ENCODE measurements around the gene SLC30A10. TPM values are rescaled to one million over a fixed set of nuclear protein-coding genes. Genes with fewer than 3 reads are reported as not detected.

SLC30A10 gene
- total and polyA plus RNA-seq, 10 of the 15 experiments (the other 5 are each of a cell fraction or from before 2014, with no cell fraction given) = not detected

DNA sequence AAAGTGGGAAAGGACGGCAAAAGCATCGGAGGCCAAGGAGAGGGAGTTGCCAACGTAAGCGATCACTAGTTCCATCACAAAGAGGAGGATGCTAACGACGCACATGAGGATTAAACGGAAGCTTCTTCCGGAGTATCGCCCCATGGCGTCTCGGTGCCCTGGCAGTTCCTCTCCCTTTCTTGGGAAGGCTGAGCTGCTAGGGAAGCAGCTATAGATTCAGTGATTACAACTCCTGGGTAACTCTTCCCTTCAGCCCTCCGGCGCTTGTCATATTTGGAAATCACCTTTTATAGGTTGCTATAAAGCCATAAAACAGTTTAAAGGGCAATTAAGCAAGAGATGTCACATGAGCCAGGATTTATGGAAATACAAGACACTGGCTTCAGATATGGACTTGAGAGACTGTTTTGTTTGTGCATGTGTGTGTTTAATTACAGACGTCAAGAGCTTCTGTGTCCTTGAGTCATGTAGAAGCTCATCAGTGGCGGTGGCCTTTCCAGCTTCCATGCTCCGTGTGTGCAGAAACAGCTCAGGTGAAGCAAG lies 30.6 kb upstream of the SLC30A10 start (continued):
- TF ChIP-seq MEF2A (IDR thresholded peaks at IDR 0.05; ENCODE audit: insufficient read depth, low read depth, low read length) (no peak), BACH1 (IDR thresholded peaks at IDR 0.05; ENCODE audit: borderline replicate concordance) (no peak), NR2F1 (conservative IDR thresholded peaks at IDR 0.05) (no peak), HDGF (IDR thresholded peaks at IDR 0.05) (no peak), NFYB (IDR thresholded peaks at IDR 0.05; ENCODE audit: insufficient read depth, low read depth, low read length) (no peak), BHLHE40 (IDR thresholded peaks at IDR 0.05; ENCODE audit: borderline replicate concordance in 1 of 2, low read depth in 2 of 2, low read length in 1 of 2) (no peak), NRF1 (conservative IDR thresholded peaks at IDR 0.05; ENCODE audit: low read depth, low read length) (no peak), NFIC (IDR thresholded peaks at IDR 0.05; ENCODE audit: low read depth, low read length) (no peak), USF2 (IDR thresholded peaks at IDR 0.05; ENCODE audit: borderline replicate concordance, low read depth, low read length) (no peak)

- H3K79me2 ChIP-seq (ENCODE audit: control insufficient read depth, insufficient read depth, low read length) = no peaks in the 10 kb centered on the region
- intact Hi-C loops (cut with micrococcal nuclease; ENCODE audit: unreplicated experiment) (no loop called here), in situ Hi-C loops (cut with MboI) (no loop called here)
- H3K4me1 ChIP-seq (ENCODE audit: control insufficient read depth, insufficient read depth, low read length) = no peaks in the 10 kb centered on the region
- H3K27me3 ChIP-seq (replicated peaks in 1 of 2; ENCODE audit: control insufficient read depth in 2 of 2, insufficient read depth in 2 of 2, low read length in 1 of 2) = no peaks in the 10 kb centered on the region
- H3K9ac ChIP-seq (ENCODE audit: control insufficient read depth, insufficient read depth, low read length) = no peak overlapping the region
- ChIA-PET RAD21 (ENCODE audit: unreplicated experiment) (no interaction called here), SMC1A (ENCODE audit: uncharacterized antibody, unreplicated experiment) (interaction anchor here (1.5 kb wide), 1 partner anchor 16 kb away, joined by 4 read pairs; no protein-coding TSS in a partner anchor), POLR2A (no interaction called here), CTCF (interaction anchor here (0.9 kb wide), 1 partner anchor 11 kb away, joined by 3 read pairs; no protein-coding TSS in a partner anchor)
- no TSS peak for BruUV-seq (replicated peaks)
- WGBS (ENCODE audit: insufficient coverage, insufficient replicate concordance, low lambda C conversion rate, missing lambda C conversion rate) = 48% methylated on average over 11 of the region's 11 CpGs
- no peaks in the 10 kb centered on the region for H4K20me1 ChIP-seq (ENCODE audit: control insufficient read depth, insufficient read depth)
- H3K9me3 ChIP-seq (replicated peaks; ENCODE audit: control insufficient read depth, insufficient read depth, low read length) = no peaks in the 10 kb centered on the region
- H3K4me3 ChIP-seq = no peak overlapping the region
- H3K36me3 ChIP-seq (ENCODE audit: control insufficient read depth in 2 of 2, insufficient read depth in 2 of 2, low read length in 1 of 2) = no peaks in the 10 kb centered on the region
- DNase-seq (ENCODE audit: low read depth, low spot score) (no peak), FAIRE-seq (no peak), ATAC-seq (no peak)
- H3K4me2 ChIP-seq (ENCODE audit: control insufficient read depth, insufficient read depth) = no peak overlapping the region
- H2AFZ ChIP-seq (ENCODE audit: control insufficient read depth, low read depth, low read length) = no peak overlapping the region
- no peak overlapping the region for H3K27ac ChIP-seq (ENCODE audit: control insufficient read depth, insufficient read depth)
- TF ChIP-seq NFXL1 (IDR thresholded peaks at IDR 0.05; ENCODE audit: borderline replicate concordance) (no peak), SIX5 (IDR thresholded peaks at IDR 0.05; ENCODE audit: low read depth, low read length, severe bottlenecking) (no peak), BMI1 (IDR thresholded peaks at IDR 0.05; ENCODE audit: borderline replicate concordance) (no peak), POLR2AphosphoS2 (IDR thresholded peaks at IDR 0.05; ENCODE audit: low read depth, low read length) (no peak), ZBED1 (IDR thresholded peaks at IDR 0.05; ENCODE audit: borderline replicate concordance) (no peak), TAF1 (IDR thresholded peaks at IDR 0.05; ENCODE audit: borderline replicate concordance, low read depth, low read length) (no peak), NFYB (IDR thresholded peaks at IDR 0.05; ENCODE audit: insufficient read depth, low read depth, low read length) (no peak), HSF1 (IDR thresholded peaks at IDR 0.05; ENCODE audit: low read depth, low read length) (no peak), ZNF217 (IDR thresholded peaks at IDR 0.05) (no peak), MYC (IDR thresholded peaks at IDR 0.05; ENCODE audit: insufficient read depth, insufficient read length, insufficient replicate concordance, low read length, severe bottlenecking) (no peak), PBX3 (IDR thresholded peaks at IDR 0.05; ENCODE audit: insufficient replicate concordance, low read depth, low read length) (no peak), HDAC2 (IDR thresholded peaks at IDR 0.05) (no peak)
Measured at GRCh38 chr1:219954736-219955421, 26.5 kb upstream of the SLC30A10 start.
